ENCODE results near the gene MED27. TPM values are rescaled to one million over a fixed set of nuclear protein-coding genes. Genes with fewer than 3 reads are reported as not detected.

MED27 gene
- total RNA-seq, 1 donor from 2014 or later: 17.7 TPM

- no peak overlapping the region for H3K27ac ChIP-seq
- H3K4me3 ChIP-seq: no peak overlapping the region
- no peaks in the 10 kb centered on the region for H3K9me3 ChIP-seq
- no peaks in the 10 kb centered on the region for H3K27me3 ChIP-seq
- TF ChIP-seq CTCF (IDR thresholded peaks at IDR 0.05) (no peak), POLR2AphosphoS5 (IDR thresholded peaks at IDR 0.05; ENCODE audit: insufficient read depth in 1 of 2, low read depth in 1 of 2) (no peak), POLR2A (IDR thresholded peaks at IDR 0.05) (no peak)
- no peaks in the 10 kb centered on the region for H3K36me3 ChIP-seq
- no peak for DNase-seq (ENCODE audit: extremely low spot score in 2 of 2)
- intact Hi-C loops (cut with DNase I): no loop called here
- H3K4me1 ChIP-seq: no peaks in the 10 kb centered on the region
Measured at GRCh38 chr9:131848570-131849160, 231.0 kb downstream of the MED27 start.

- no peak overlapping the region for H3K4me3 ChIP-seq
- no peaks in the 10 kb centered on the region for H3K36me3 ChIP-seq
- no peaks in the 10 kb centered on the region for H3K4me1 ChIP-seq
- no peak for TF ChIP-seq POLR2AphosphoS5 (IDR thresholded peaks at IDR 0.05; ENCODE audit: insufficient read depth in 1 of 2, low read depth in 1 of 2)
- no peak for TF ChIP-seq CTCF (IDR thresholded peaks at IDR 0.05)
- no peak for TF ChIP-seq POLR2A (IDR thresholded peaks at IDR 0.05)
- H3K27ac ChIP-seq: no peak overlapping the region
- intact Hi-C loops (cut with DNase I): no loop called here
- no peaks in the 10 kb centered on the region for H3K27me3 ChIP-seq
- no peak for DNase-seq (ENCODE audit: extremely low spot score in 2 of 2)
- no peaks in the 10 kb centered on the region for H3K9me3 ChIP-seq
Measured at GRCh38 chr9:131847665-131848354, 231.9 kb downstream of the MED27 start.

GRCh38 chr9:131845305-131846298 lies 234.1 kb downstream of the MED27 start:
- no peak for DNase-seq (ENCODE audit: extremely low spot score in 2 of 2)
- Histone ChIP-seq H3K9me3 (no peaks in the 10 kb centered on the region), H3K27ac (no peak overlapping the region), H3K4me3 (no peak overlapping the region), H3K36me3 (no peaks in the 10 kb centered on the region), H3K27me3 (no peaks in the 10 kb centered on the region), H3K4me1 (no peaks in the 10 kb centered on the region)
- TF ChIP-seq POLR2AphosphoS5 (IDR thresholded peaks at IDR 0.05; ENCODE audit: insufficient read depth in 1 of 2, low read depth in 1 of 2): no peak
- no peak for TF ChIP-seq POLR2A (IDR thresholded peaks at IDR 0.05)
- no peak for TF ChIP-seq CTCF (IDR thresholded peaks at IDR 0.05)
- intact Hi-C loops (cut with DNase I): no loop called here

- intact Hi-C loops (cut with DNase I): no loop called here
- no peak overlapping the region for H3K27ac ChIP-seq
- H3K36me3 ChIP-seq: no peaks in the 10 kb centered on the region
- no peaks in the 10 kb centered on the region for H3K27me3 ChIP-seq
- no peaks in the 10 kb centered on the region for H3K9me3 ChIP-seq
- H3K4me3 ChIP-seq: no peak overlapping the region
- DNase-seq (ENCODE audit: extremely low spot score in 2 of 2): no peak
- H3K4me1 ChIP-seq: no peaks in the 10 kb centered on the region
- TF ChIP-seq POLR2A (IDR thresholded peaks at IDR 0.05) (no peak), CTCF (IDR thresholded peaks at IDR 0.05) (no peak), POLR2AphosphoS5 (IDR thresholded peaks at IDR 0.05; ENCODE audit: insufficient read depth in 1 of 2, low read depth in 1 of 2) (no peak)
Measured at GRCh38 chr9:131844745-131845118, 234.9 kb downstream of the MED27 start.
